ENCODE measurements around the gene AP4E1. TPM values are rescaled to one million over a fixed set of nuclear protein-coding genes. Genes with fewer than 3 reads are reported as not detected.

Gene AP4E1
- total and polyA plus RNA-seq, 2 of the 8 experiments (the other 6 are each of a cell fraction or from before 2014, with no cell fraction given) = 1.4 to 10.9 TPM

DNA sequence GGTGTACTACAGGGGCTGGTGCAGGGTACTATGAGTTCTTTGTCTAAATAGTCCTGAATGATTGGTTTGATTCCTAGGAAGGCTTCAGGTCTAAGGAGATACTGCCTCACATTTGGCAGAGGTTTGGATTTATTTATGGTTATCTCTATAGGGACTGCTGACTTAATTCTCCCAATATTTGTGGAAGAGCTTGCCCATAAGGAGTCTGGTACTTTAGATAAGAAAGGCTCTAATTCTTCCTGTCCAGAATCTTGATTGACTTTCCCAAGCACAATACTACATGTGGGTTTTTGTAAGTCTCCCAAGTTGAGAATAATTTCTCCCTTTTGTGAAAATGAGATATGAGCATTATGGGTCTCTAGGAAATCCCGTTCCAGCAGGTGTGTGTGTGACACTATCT is 36.7 kb upstream of the AP4E1 start:
- no peak for FAIRE-seq
- ChIA-PET CTCF (ENCODE audit: partially characterized antibody) (interaction anchor here (1.8 kb wide), 1 partner anchor 197 kb away, joined by 5 read pairs; no protein-coding TSS in a partner anchor), POLR2A (ENCODE audit: partially characterized antibody) (no interaction called here)
- Histone ChIP-seq H3K9me3 (ENCODE audit: insufficient read depth in 2 of 2, low read depth in 1 of 2, low read length in 1 of 2) (no peaks in the 10 kb centered on the region), H3K79me1 (ENCODE audit: low read depth, low read length) (no peaks in the 10 kb centered on the region), H3K27me3 (replicated peaks in 1 of 4; ENCODE audit: control insufficient read depth in 3 of 4, extremely low read depth in 1 of 4, insufficient read depth in 3 of 4, low read length in 3 of 4) (no peaks in the 10 kb centered on the region), H4K91ac (replicated peaks; ENCODE audit: insufficient read length, low read length) (no peak overlapping the region), H2BK15ac (ENCODE audit: low read length) (no peak overlapping the region), H3K9ac (replicated peaks in 1 of 4; ENCODE audit: extremely low read depth in 1 of 4, low read depth in 3 of 4, low read length in 3 of 4) (no peak overlapping the region), H2BK120ac (replicated peaks; ENCODE audit: low read depth, low read length) (no peak overlapping the region), H3K27ac (ENCODE audit: low read depth, low read length) (no peak overlapping the region), H3K4me2 (ENCODE audit: insufficient read depth in 1 of 2, low read depth in 2 of 2, low read length in 2 of 2) (no peak overlapping the region), H3K4me1 (replicated peaks in 1 of 4; ENCODE audit: control insufficient read depth in 3 of 4, insufficient read depth in 4 of 4, low read length in 3 of 4) (peaks cover 0 to 3% (median 0%) of the 10 kb centered on the region in 4 experiments; a peak in 1 of 7 replicates), H2AFZ (ENCODE audit: low read length) (no peak overlapping the region), H3K56ac (replicated peaks; ENCODE audit: insufficient read length, low read depth, low read length) (no peak overlapping the region), H2AK5ac (ENCODE audit: low read depth, low read length) (no peak overlapping the region), H2BK5ac (ENCODE audit: low read depth, low read length) (no peak overlapping the region), H4K8ac (ENCODE audit: extremely low read depth, insufficient read depth, low read length) (no peak overlapping the region), H3K4me3 (ENCODE audit: extremely low read depth in 1 of 4, insufficient read depth in 2 of 4, low read depth in 3 of 4, low read length in 4 of 4) (no peak overlapping the region), H4K20me1 (replicated peaks in 1 of 2; ENCODE audit: control insufficient read depth in 1 of 2, insufficient read depth in 2 of 2, low read length in 2 of 2) (no peaks in the 10 kb centered on the region), H3K23ac (ENCODE audit: insufficient read length) (no peak overlapping the region), H3K23me2 (ENCODE audit: low read depth, low read length) (no peaks in the 10 kb centered on the region; the same call in 1 of the 2 replicates), H2BK20ac (ENCODE audit: low read length) (no peak overlapping the region), H3K36me3 (ENCODE audit: control insufficient read depth in 2 of 4, insufficient read depth in 4 of 4, low read length in 3 of 4) (no peaks in the 10 kb centered on the region), H2BK12ac (ENCODE audit: low read depth, low read length) (no peak overlapping the region), H3K4ac (replicated peaks; ENCODE audit: insufficient read length, low read depth, low read length) (no peak overlapping the region), H3K14ac (ENCODE audit: insufficient read length) (no peak overlapping the region), H3K18ac (ENCODE audit: extremely low read depth, low read length) (no peak overlapping the region), H4K5ac (ENCODE audit: insufficient read length, low read depth, low read length) (no peak overlapping the region), H3K79me2 (ENCODE audit: control insufficient read depth in 1 of 2, insufficient read depth in 2 of 2, low read length in 2 of 2) (no peaks in the 10 kb centered on the region)
- no peak for DNase-seq (ENCODE audit: low read depth in 1 of 2, low spot score in 2 of 2)
- WGBS, 2 experiments (ENCODE audit: extremely low coverage in 1 of 2, insufficient coverage in 1 of 2, insufficient read length in 1 of 2, insufficient replicate concordance in 2 of 2, low coverage in 1 of 2, low lambda C conversion rate in 2 of 2, missing lambda C conversion rate in 1 of 2) = 96% methylated on average over 1 of the region's 1 CpG; no CpG with 5 or more reads in 1 of the 2 experiments
- TF ChIP-seq KDM5A (IDR thresholded peaks at IDR 0.05; ENCODE audit: low read length) = no peak
- no peak for TF ChIP-seq FOSL1 (IDR thresholded peaks at IDR 0.05; ENCODE audit: insufficient read depth, low read depth, low read length)
- no peak for TF ChIP-seq RFX5 (IDR thresholded peaks at IDR 0.05; ENCODE audit: borderline replicate concordance, low read depth, low read length)
- no peak for TF ChIP-seq ZNF274 (IDR thresholded peaks at IDR 0.05; ENCODE audit: borderline replicate concordance, extremely low read depth, low read length)
- TF ChIP-seq HDAC6 (IDR thresholded peaks at IDR 0.05; ENCODE audit: low read depth, low read length) = no peak
- no peak for TF ChIP-seq YY1 (IDR thresholded peaks at IDR 0.05; ENCODE audit: low read depth, low read length)
- no peak for TF ChIP-seq RXRA (IDR thresholded peaks at IDR 0.05; ENCODE audit: insufficient read depth, low read depth, low read length)
- no peak for TF ChIP-seq CBX5 (IDR thresholded peaks at IDR 0.05; ENCODE audit: low read depth, low read length)
- TF ChIP-seq SUZ12 (IDR thresholded peaks at IDR 0.05; ENCODE audit: low read length) = no peak
- no peak for TF ChIP-seq EGR1 (IDR thresholded peaks at IDR 0.05; ENCODE audit: borderline replicate concordance, low read depth, low read length)
- no peak for TF ChIP-seq TBP (IDR thresholded peaks at IDR 0.05; ENCODE audit: low read depth, low read length)
- TF ChIP-seq CBX8 (IDR thresholded peaks at IDR 0.05; ENCODE audit: borderline replicate concordance, low read depth, low read length) = no peak
- no peak for TF ChIP-seq CEBPB (IDR thresholded peaks at IDR 0.05; ENCODE audit: low read depth, low read length)
- no peak for TF ChIP-seq BCL11A (IDR thresholded peaks at IDR 0.05; ENCODE audit: low read depth in 2 of 2, low read length in 2 of 2)
